SK-N-MC (cell line): ENCODE measurements around the gene PLK3.

ENCODE experiments used
- EZH2 ChIP-seq: fragments of 200-600 bp; sonication (generic); IDR thresholded peaks from one replicate; pipeline ENCODE4 v1.6.1; 2017; ENCODE audit warnings: antibody characterized with exemption
- POLR2AphosphoS5 ChIP-seq: IDR thresholded peaks from 2 replicates; pipeline ENCODE4 v1.6.1; 2012; ENCODE audit warnings: mild to moderate bottlenecking, low read depth, low read length, borderline replicate concordance

- no peak for TF ChIP-seq EZH2
- no peak for TF ChIP-seq POLR2AphosphoS5
Observed at GRCh38 chr1:44786138-44786840, 13.9 kb upstream of the PLK3 start.
